ENCODE measurements around the gene CAMK2B.

Gene CAMK2B

DNA sequence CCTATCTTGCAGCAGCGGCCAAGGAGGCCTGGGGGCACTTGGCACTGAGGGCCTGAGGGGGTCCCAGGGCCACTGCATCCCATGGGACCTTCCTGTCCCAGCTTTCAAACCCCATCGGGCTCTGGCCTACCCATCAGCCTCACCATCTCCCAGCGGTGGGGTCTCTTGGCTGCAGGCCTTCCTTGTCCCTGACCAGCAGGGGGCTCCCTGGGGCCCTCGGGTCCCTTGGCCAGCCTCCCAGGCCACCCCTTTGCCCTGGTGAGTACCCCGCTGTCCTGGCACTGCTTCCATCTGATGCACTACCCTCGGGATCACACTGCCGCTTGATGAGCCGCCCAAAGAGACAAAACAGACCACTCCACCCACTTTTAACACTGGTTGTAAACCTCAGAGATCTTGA is 81.1 kb downstream of the CAMK2B start:
- Mint-ChIP-seq H3K36me3 (ENCODE audit: low read depth) (no peaks in the 10 kb centered on the region), H3K4me3 (no peak overlapping the region), H3K27me3 (peaks cover 8% of the 10 kb centered on the region), H3K9me3 (no peaks in the 10 kb centered on the region), H3K27ac (no peak overlapping the region), H3K4me1 (ENCODE audit: low read depth) (peaks cover 18% of the 10 kb centered on the region)
- intact Hi-C loops (cut with micrococcal nuclease): no loop called here

DNA sequence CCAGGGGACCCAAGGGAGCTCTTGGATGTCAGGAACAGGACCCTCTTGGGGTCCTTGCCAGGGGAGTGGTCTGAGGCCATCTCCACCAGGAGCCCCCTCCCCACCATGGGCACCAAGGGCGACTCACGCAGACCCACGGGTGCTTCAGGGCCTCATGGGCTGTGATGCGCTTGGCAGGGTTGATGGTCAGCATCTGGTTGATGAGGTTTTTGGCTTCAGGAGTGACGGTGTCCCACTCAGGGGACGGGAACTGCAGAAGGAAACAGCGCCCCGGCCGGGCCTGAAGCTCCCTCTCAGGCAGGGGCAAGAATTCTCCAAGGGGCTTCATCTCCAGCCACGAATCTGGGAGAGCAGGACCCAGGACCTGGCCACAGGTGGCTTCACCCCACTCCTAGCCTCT is 83.3 kb downstream of the CAMK2B start:
- H3K4me1 Mint-ChIP-seq (ENCODE audit: low read depth): peaks cover 12% of the 10 kb centered on the region
- peaks cover 8% of the 10 kb centered on the region for H3K27me3 Mint-ChIP-seq
- H3K27ac Mint-ChIP-seq: no peak overlapping the region
- H3K4me3 Mint-ChIP-seq: no peak overlapping the region
- intact Hi-C loops (cut with micrococcal nuclease): no loop called here
- no peaks in the 10 kb centered on the region for H3K36me3 Mint-ChIP-seq (ENCODE audit: low read depth)
- H3K9me3 Mint-ChIP-seq: no peaks in the 10 kb centered on the region

DNA sequence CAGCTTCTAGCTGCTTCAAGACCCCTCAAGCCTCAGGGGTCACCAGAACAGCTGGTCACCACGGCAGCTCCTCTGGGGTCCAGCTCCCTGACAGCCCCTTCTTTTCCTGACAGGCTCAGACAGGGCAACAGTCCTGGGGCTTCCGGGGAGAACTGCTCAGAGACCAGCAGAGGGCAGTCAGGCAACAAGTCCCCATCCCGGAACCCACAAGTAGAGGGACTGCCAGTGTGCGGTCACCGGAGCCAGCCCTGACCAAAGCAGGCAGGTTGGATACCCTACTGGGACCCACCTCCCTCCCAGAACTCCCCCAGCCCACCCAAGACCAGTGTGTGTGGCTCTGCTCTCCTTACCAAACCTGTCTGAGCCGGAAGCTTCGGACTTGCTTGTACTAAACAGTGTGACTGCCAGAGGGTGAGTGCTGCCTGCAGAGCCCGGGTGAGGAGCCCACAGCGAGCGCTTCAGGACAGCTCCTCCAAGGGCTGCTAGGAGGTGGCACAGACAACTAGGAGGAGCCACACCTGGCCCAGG is 84.3 kb downstream of the CAMK2B start:
- Mint-ChIP-seq H3K27me3 (peaks cover 8% of the 10 kb centered on the region), H3K27ac (peak overlapping the region; percentile 13), H3K36me3 (ENCODE audit: low read depth) (no peaks in the 10 kb centered on the region), H3K9me3 (no peaks in the 10 kb centered on the region), H3K4me1 (ENCODE audit: low read depth) (peaks cover 21% of the 10 kb centered on the region), H3K4me3 (peak overlapping the region; percentile 11)
- intact Hi-C loops (cut with micrococcal nuclease): loop anchor here (1.0 kb wide), 2 partner anchors 236 to 324 kb away; no protein-coding TSS in a partner anchor

DNA sequence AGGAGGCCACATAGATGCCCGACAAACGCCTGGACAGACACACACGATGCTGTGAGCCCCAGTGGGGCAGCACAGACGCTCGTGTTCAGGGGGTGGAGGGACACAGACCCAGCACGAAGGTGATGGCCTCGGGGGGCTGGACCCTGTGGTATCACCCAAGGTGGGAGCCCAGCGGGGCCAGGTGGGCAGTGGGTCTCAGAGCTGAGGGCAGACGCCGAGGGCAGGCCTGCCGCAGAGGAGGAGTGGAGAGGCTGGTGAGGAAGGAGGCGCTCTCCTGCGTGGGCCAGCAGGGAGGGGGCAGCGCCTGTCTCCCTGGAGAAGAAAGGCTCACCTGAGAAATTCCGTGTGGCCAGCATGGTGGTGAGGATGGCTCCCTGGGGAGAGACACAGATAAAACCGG is 85.0 kb downstream of the CAMK2B start:
- H3K4me3 Mint-ChIP-seq: no peak overlapping the region
- H3K27me3 Mint-ChIP-seq: peaks cover 6% of the 10 kb centered on the region
- no peaks in the 10 kb centered on the region for H3K36me3 Mint-ChIP-seq (ENCODE audit: low read depth)
- H3K27ac Mint-ChIP-seq: peak overlapping the region; percentile 13
- no peaks in the 10 kb centered on the region for H3K9me3 Mint-ChIP-seq
- intact Hi-C loops (cut with micrococcal nuclease): no loop called here
- peaks cover 21% of the 10 kb centered on the region for H3K4me1 Mint-ChIP-seq (ENCODE audit: low read depth)

DNA sequence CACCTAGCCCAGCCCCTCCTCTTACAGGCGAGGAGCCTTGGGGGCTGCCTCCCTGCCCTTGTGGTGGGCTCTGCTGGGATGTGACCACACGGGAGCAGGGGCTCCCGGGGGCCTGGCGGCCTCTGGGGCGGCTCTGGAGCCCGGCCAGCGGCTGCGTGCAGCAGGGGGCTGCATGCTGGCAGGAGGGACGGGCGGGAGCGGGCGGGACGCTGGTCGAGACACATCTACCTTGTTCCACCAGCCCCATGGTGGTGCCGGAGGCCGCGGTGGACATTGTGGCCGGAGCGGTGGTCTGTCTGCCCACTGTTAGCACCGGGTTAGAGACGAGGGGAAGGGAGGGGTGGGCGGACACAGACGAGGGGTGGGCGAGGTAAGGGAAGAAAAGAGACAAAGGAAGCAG is 86.0 kb downstream of the CAMK2B start:
- Mint-ChIP-seq H3K4me3 (no peak overlapping the region), H3K27me3 (peaks cover 6% of the 10 kb centered on the region), H3K36me3 (ENCODE audit: low read depth) (no peaks in the 10 kb centered on the region), H3K27ac (no peak overlapping the region), H3K9me3 (no peaks in the 10 kb centered on the region), H3K4me1 (ENCODE audit: low read depth) (peaks cover 16% of the 10 kb centered on the region)
- intact Hi-C loops (cut with micrococcal nuclease): no loop called here

DNA sequence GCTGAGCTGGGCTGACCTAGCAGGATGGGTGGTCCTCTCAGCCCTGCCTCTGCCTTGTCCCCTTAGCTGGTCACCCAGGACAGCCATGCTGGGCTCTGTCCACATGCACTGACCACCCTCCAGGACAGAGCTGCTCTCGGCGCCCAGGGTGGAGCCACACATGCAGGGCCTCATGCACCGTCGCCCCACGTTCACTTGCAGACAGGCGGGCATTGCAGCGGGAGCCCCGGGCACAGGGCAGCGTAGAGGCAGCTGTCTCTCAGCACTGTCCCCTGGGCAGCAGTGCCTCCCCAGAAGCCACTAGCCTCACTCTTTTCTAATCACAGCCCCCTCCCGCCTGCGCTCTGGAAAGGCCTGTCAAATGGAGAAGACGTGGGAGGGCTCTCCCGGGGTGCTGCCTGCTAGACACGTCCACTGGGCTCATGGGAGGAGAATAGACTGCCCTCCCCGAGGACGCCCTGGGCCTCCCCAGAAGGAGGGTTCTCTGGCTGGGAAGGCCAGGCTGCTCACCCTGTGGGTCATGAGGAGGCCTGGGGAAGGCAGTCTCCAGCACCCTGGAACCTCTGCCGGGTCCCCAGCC is 87.2 kb downstream of the CAMK2B start:
- Mint-ChIP-seq H3K4me3 (no peak overlapping the region), H3K4me1 (ENCODE audit: low read depth) (peaks cover 15% of the 10 kb centered on the region), H3K9me3 (no peaks in the 10 kb centered on the region), H3K27me3 (peaks cover 6% of the 10 kb centered on the region), H3K36me3 (ENCODE audit: low read depth) (no peaks in the 10 kb centered on the region), H3K27ac (no peak overlapping the region)
- intact Hi-C loops (cut with micrococcal nuclease): no loop called here

DNA sequence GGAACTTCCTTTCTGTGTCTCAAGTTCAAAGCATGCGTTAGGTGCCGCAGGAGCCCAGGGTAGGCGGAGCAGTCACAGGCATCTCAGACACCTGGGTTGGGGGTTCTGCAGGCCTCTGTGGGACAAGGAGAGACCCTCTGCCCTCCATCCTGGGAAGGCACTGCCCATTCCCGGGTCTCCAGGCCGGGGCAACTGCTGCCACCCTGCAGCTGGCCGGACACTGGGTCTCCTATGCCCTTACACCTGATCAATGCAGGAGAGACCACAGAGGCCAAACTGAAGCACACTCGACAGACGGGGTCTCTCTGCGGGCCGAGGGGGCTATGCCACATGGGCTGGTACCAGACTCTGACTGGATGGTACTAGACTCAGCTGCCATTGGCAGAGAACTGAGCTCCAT is 87.7 kb downstream of the CAMK2B start:
- H3K27me3 Mint-ChIP-seq: peaks cover 6% of the 10 kb centered on the region
- H3K9me3 Mint-ChIP-seq: no peaks in the 10 kb centered on the region
- H3K4me1 Mint-ChIP-seq (ENCODE audit: low read depth): peaks cover 15% of the 10 kb centered on the region
- H3K27ac Mint-ChIP-seq: no peak overlapping the region
- intact Hi-C loops (cut with micrococcal nuclease): no loop called here
- H3K4me3 Mint-ChIP-seq: no peak overlapping the region
- H3K36me3 Mint-ChIP-seq (ENCODE audit: low read depth): no peaks in the 10 kb centered on the region

DNA sequence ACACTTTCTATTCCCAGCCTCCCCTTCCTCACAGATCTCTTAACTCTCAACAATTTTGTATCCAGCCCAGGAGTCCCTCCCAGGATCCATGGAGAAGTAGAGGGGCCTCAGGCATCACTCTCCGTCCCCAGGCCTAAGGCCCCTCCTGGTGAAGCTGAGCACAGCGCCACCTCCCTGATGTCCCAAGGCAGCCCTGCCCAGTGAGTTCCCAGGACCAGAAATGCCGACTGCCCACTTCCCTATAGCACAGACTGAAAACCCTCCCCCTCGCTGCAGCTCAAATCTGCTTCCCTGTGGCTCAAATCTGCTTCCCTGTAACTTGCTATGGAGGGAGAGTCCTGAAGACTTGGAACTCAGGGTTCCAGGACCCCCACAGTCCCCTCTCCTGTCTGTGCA is 89.1 kb downstream of the CAMK2B start:
- Mint-ChIP-seq H3K4me1 (ENCODE audit: low read depth) (peaks cover 15% of the 10 kb centered on the region), H3K9me3 (no peaks in the 10 kb centered on the region), H3K4me3 (no peak overlapping the region), H3K36me3 (ENCODE audit: low read depth) (no peaks in the 10 kb centered on the region), H3K27ac (peak overlapping the region; percentile 43), H3K27me3 (no peaks in the 10 kb centered on the region)
- intact Hi-C loops (cut with micrococcal nuclease): no loop called here

DNA sequence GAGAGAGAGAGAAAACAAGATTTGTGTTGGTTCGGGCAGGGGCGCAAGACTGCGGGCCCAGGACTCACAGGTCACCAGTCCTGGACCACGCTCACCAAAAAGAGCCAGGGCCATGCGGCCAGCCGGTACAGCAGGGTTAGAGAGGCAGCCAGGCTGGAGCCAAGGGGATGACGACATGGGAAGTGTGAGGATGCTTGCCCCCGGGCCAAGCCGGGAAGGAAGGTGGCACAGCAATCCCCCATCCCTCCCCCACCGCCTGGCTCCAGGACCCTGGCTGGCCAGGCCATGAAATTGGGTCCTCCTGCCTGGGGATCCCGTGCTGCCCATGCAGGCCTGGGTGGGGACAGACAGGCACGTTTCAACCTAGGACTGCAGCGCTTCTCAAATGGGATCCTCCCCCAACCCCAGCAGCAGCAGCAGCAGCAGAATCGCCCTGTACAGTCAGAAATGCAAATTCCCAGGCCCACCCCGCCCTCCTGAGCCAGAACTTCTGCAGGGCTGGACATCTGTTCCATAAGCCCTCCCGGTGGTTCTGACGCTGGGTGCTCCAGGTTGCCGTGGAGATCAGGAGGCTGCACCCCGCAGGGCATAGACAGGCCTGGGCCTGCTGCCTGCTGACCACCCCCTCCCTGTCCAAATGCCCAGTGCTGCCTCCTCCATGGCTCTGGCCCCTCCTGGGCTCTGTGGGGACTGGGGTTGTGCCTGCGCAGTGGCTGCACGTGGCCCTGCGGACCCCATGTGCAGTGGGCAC is 89.6 kb downstream of the CAMK2B start:
- Mint-ChIP-seq H3K27ac (peak overlapping the region; percentile 43), H3K9me3 (no peaks in the 10 kb centered on the region), H3K36me3 (ENCODE audit: low read depth) (no peaks in the 10 kb centered on the region), H3K27me3 (no peaks in the 10 kb centered on the region), H3K4me1 (ENCODE audit: low read depth) (peaks cover 11% of the 10 kb centered on the region), H3K4me3 (no peak overlapping the region)
- intact Hi-C loops (cut with micrococcal nuclease): no loop called here

DNA sequence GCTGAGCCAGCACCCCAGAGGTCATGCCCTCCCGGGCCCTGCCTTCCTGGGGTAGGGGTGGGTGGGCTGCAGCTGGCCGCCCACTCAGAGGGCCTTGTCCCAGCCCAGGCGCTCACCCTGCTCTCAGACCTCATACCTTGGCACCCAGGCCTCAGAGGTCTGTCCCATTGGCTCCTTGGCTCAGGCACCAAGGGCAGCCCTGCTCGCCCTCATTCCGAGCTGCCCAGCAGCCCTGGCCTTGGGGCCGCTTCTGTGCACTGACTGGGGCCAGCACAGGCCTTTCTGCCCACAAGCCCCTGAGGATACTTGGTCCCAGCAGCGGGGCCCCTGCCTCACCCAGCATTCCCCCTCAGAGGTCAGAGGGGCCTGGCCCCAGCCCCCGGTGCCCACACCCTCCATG is 90.3 kb downstream of the CAMK2B start:
- Mint-ChIP-seq H3K9me3 (no peaks in the 10 kb centered on the region), H3K4me3 (no peak overlapping the region), H3K27ac (no peak overlapping the region), H3K36me3 (ENCODE audit: low read depth) (no peaks in the 10 kb centered on the region), H3K4me1 (ENCODE audit: low read depth) (peaks cover 9% of the 10 kb centered on the region), H3K27me3 (no peaks in the 10 kb centered on the region)
- intact Hi-C loops (cut with micrococcal nuclease): no loop called here

DNA sequence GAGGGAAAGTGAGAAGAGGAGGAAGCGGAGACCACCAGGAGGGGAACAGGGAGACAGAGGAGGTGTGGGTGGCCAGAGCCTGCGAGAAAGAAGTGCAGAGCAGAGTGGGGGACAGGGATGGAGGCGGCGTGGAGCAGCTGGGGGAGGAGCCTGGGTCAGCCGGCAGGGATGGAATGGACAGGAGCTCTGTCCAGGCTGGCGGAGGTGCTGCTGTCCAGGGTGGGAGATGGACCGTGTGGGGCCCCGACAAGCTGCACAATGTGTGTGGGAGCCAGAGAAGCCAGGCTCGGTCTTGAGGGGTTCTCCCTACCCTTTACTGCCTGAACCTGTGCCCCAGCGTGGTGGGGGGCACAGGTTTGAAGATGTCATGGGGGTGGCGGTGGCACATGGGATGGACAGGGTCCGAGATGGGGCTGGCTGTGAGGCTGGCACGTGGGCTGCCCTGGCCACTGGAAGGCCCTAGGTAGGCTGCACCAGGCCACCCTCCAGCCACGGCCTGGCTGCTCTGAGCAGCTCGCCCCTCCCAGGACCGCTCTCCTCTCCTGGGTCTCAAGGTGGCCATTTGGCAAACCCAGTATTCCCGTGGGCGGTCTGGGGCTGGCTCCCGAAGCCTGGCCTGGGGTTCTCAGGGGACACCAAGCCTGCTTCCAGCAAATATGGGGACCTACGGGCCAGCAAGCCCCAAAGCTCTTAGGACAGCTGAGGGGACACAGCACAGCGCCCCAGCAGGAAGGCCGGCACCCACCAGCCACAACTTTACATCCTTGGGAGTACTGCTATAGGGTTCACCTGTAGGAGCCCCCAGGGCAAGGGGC is 92.3 kb downstream of the CAMK2B start:
- intact Hi-C loops (cut with micrococcal nuclease): no loop called here
- Mint-ChIP-seq H3K9me3 (no peaks in the 10 kb centered on the region), H3K27me3 (no peaks in the 10 kb centered on the region)

DNA sequence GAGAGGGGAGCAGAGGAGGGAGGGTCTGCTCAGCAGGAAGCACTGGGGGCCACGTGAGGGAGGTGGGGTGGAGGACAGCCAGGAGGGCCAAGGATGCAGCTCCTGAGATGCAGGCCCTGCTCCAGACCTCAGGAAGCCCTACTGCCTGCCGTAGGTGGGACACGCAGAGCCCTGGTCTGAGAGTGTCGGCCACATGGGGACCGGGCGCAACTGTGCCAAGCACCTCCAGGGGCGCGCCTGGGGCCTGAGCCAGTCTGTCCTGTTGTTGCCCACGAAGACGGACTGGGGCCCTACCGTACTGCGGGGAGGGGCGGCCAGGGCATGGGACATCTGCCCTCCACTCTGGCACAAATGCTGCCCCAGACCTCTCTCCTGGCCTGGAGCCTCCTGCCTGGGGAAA is 93.0 kb downstream of the CAMK2B start:
- H3K4me3 Mint-ChIP-seq: no peak overlapping the region
- no peaks in the 10 kb centered on the region for H3K9me3 Mint-ChIP-seq
- no peaks in the 10 kb centered on the region for H3K36me3 Mint-ChIP-seq (ENCODE audit: low read depth)
- no peak overlapping the region for H3K27ac Mint-ChIP-seq
- no peaks in the 10 kb centered on the region for H3K27me3 Mint-ChIP-seq
- H3K4me1 Mint-ChIP-seq (ENCODE audit: low read depth): peaks cover 9% of the 10 kb centered on the region
- intact Hi-C loops (cut with micrococcal nuclease): no loop called here

More for the DNA sequence above, 92.3 kb downstream of the CAMK2B start:
- peaks cover 9% of the 10 kb centered on the region for H3K4me1 Mint-ChIP-seq (ENCODE audit: low read depth)
- no peak overlapping the region for H3K4me3 Mint-ChIP-seq
- H3K27ac Mint-ChIP-seq: no peak overlapping the region
- no peaks in the 10 kb centered on the region for H3K36me3 Mint-ChIP-seq (ENCODE audit: low read depth)

DNA sequence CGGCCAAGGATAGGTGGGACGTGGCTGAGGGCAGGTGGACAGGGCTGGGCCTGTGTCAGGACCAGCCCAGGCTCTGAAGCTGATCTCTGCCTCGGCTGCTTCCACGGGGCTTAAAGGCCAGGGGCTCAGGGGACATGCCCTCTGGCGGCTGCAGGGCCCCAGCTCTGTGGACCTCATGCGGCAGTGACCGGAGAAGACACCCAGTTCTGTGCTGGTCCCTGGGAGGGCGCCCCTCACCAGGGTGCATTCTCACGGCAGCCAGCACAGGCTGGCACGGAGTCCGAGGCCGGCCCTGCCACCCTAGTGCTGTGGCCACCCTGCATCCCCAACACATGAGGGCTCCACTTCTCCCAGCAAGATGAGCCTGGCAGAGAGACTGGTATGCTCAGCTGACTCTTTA is 94.3 kb downstream of the CAMK2B start:
- H3K36me3 Mint-ChIP-seq (ENCODE audit: low read depth): no peaks in the 10 kb centered on the region
- H3K4me3 Mint-ChIP-seq: no peak overlapping the region
- H3K27ac Mint-ChIP-seq: no peak overlapping the region
- peaks cover under 1% of the 10 kb centered on the region for H3K4me1 Mint-ChIP-seq (ENCODE audit: low read depth)
- intact Hi-C loops (cut with micrococcal nuclease): no loop called here
- no peaks in the 10 kb centered on the region for H3K9me3 Mint-ChIP-seq
- peaks cover 3% of the 10 kb centered on the region for H3K27me3 Mint-ChIP-seq

DNA sequence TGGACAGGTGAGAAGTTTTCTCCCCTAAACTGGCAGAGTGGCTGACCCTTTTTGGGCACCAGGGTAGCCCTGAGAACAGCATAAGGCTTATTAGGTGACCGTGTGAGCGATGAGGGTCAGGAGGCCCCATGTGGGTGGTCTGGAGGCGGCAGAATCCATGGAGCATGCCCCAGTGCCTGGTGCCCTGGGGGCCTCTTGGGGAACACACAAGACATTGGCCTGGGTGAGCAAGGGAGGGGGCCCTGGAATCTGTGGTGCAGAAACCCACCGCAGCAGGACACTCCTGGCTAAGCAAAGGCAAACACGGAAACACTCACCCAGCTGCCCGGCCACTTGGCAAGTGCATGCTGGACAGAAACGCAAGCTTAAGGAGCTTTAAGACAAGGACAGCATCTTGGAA is 95.1 kb downstream of the CAMK2B start:
- Mint-ChIP-seq H3K27me3 (peaks cover 6% of the 10 kb centered on the region), H3K9me3 (no peaks in the 10 kb centered on the region), H3K4me3 (no peak overlapping the region), H3K36me3 (ENCODE audit: low read depth) (no peaks in the 10 kb centered on the region), H3K27ac (no peak overlapping the region), H3K4me1 (ENCODE audit: low read depth) (no peaks in the 10 kb centered on the region)
- intact Hi-C loops (cut with micrococcal nuclease): no loop called here

Measured in dendritic cell treated with granulocyte-macrophage colony-stimulating factor and Interleukin-4, amounts not matched to agents 40 ng/mL and 50 ng/mL, for 4 days (primary cell).